Measurements from ENCODE around the gene MAST1. TPM values are rescaled to one million over a fixed set of nuclear protein-coding genes. Genes with fewer than 3 reads are reported as not detected.

MAST1 gene
- total RNA-seq, 4 donors from 2014 or later, result 0.42 TPM; not detected in 3

- DNase-seq, result no peak
- Histone ChIP-seq H3K4me3 (peak overlapping the region in 3 of 4 donors; percentile 35 to 68 (median 52)), H3K27ac (peak overlapping the region in 3 of 4 donors; percentile 20 to 76 (median 42)), H3K36me3 (no peaks in the 10 kb centered on the region), H3K27me3 (peaks cover 0 to 35% (median 0%) of the 10 kb centered on the region in 4 donors), H3K4me1 (peaks cover 14 to 42% (median 20%) of the 10 kb centered on the region in 3 donors), H3K9me3 (peaks cover 0 to 17% (median 14%) of the 10 kb centered on the region in 3 donors)
- WGBS, 2 donors, result 50 to 100% methylated on average over 2 of the region's 12 CpGs
- intact Hi-C loops (cut with DNase I), result no loop called here
- no peak for TF ChIP-seq CTCF (IDR thresholded peaks at IDR 0.05)
- no peak for TF ChIP-seq POLR2A (IDR thresholded peaks at IDR 0.05)
Measured at GRCh38 chr19:12884627-12884925, 46.3 kb downstream of the MAST1 start.

GRCh38 chr19:12884926-12885748, 46.8 kb downstream of the MAST1 start:
- DNase-seq, result peak; percentile 38
- peak; percentile 52 to 73 (median 58) for TF ChIP-seq CTCF (IDR thresholded peaks at IDR 0.05)
- TF ChIP-seq POLR2A (IDR thresholded peaks at IDR 0.05), result peak in 1 of 4 donors; percentile 41
- intact Hi-C loops (cut with DNase I), result no loop called here
- H3K4me1 ChIP-seq, result peaks cover 13 to 39% (median 19%) of the 10 kb centered on the region in 3 donors
- H3K36me3 ChIP-seq, result no peaks in the 10 kb centered on the region
- peaks cover 0 to 35% (median 0%) of the 10 kb centered on the region in 4 donors for H3K27me3 ChIP-seq
- H3K4me3 ChIP-seq, result peak overlapping the region; percentile 32 to 68 (median 44)
- 1 to 5% methylated on average over 7 to 10 of the region's 73 CpGs for WGBS, 2 donors
- H3K27ac ChIP-seq, result peak overlapping the region in 3 of 4 donors; percentile 42 to 76 (median 60)
- H3K9me3 ChIP-seq, result peaks cover 0 to 17% (median 14%) of the 10 kb centered on the region in 3 donors

GRCh38 chr19:12885749-12886650, 47.7 kb downstream of the MAST1 start:
- TF ChIP-seq POLR2A (IDR thresholded peaks at IDR 0.05) (no peak), CTCF (IDR thresholded peaks at IDR 0.05) (peak in 1 of 6 experiments; percentile 5)
- WGBS, 2 donors, result 28 to 46% methylated on average over 7 to 8 of the region's 53 CpGs
- DNase-seq, result no peak
- H3K4me3 ChIP-seq, result peak overlapping the region; percentile 32 to 68 (median 44)
- H3K9me3 ChIP-seq, result peaks cover 0 to 17% (median 14%) of the 10 kb centered on the region in 3 donors
- H3K27ac ChIP-seq, result peak overlapping the region in 3 of 4 donors; percentile 30 to 76 (median 60)
- H3K27me3 ChIP-seq, result peaks cover 0 to 35% (median 0%) of the 10 kb centered on the region in 4 donors
- peaks cover 5 to 35% (median 16%) of the 10 kb centered on the region in 3 donors for H3K4me1 ChIP-seq
- intact Hi-C loops (cut with DNase I), result no loop called here
- H3K36me3 ChIP-seq, result no peaks in the 10 kb centered on the region

GRCh38 chr19:12886651-12886968, 48.3 kb downstream of the MAST1 start:
- WGBS, 2 donors, result 72 to 90% methylated on average over 5 of the region's 5 CpGs
- no peak for TF ChIP-seq POLR2A (IDR thresholded peaks at IDR 0.05)
- TF ChIP-seq CTCF (IDR thresholded peaks at IDR 0.05), result no peak
- no peak overlapping the region for H3K4me3 ChIP-seq
- peaks cover 0 to 35% (median 0%) of the 10 kb centered on the region in 4 donors for H3K27me3 ChIP-seq
- intact Hi-C loops (cut with DNase I), result no loop called here
- no peak overlapping the region for H3K27ac ChIP-seq
- peaks cover 9 to 38% (median 18%) of the 10 kb centered on the region in 3 donors for H3K4me1 ChIP-seq
- no peak for DNase-seq
- H3K9me3 ChIP-seq, result peaks cover 0 to 17% (median 14%) of the 10 kb centered on the region in 3 donors
- H3K36me3 ChIP-seq, result no peaks in the 10 kb centered on the region
